HL-60 (cell line): ENCODE measurements around the gene UBE2D1.

Source experiments
- DNase-seq, 2 experiments: peaks; one replicate each; pipeline ENCODE4 v3.0.0-alpha.2; 2010 to 2020; ENCODE audit warnings: low read depth in 1 of 2, low spot score in 1 of 2
- H3K27ac ChIP-seq: fragments of 250-450 bp; sonication (Bioruptor Pico); replicated peaks from 2 replicates; pipeline ENCODE4 v1.5.1; 2020; ENCODE audit warnings: mild to moderate bottlenecking, moderate library complexity
- H3K27me3 ChIP-seq: fragments of 250-450 bp; sonication (Bioruptor Pico); 2 replicates; pipeline ENCODE4 v1.5.1; 2021; ENCODE audit warnings: mild to moderate bottlenecking, moderate library complexity; ENCODE audit not compliant: insufficient read depth, poor library complexity, severe bottlenecking
- H3K4me3 ChIP-seq: replicated peaks from 2 replicates; pipeline ENCODE4 v1.5.1; 2011; ENCODE audit warnings: mild to moderate bottlenecking, control low read depth, low read length; ENCODE audit not compliant: insufficient read depth
- CTCF ChIP-seq: IDR thresholded peaks from one replicate; pipeline ENCODE4 v1.5.1; 2011; ENCODE audit warnings: low read length, control low read depth, inconsistent platforms; ENCODE audit not compliant: insufficient read depth
- GABPA ChIP-seq: IDR thresholded peaks from 2 replicates; pipeline ENCODE4 v1.6.1; 2012; ENCODE audit warnings: low read depth
- POLR2AphosphoS5 ChIP-seq: IDR thresholded peaks from 2 replicates; pipeline ENCODE4 v1.6.1; 2012; ENCODE audit warnings: low read depth
- REST ChIP-seq: IDR thresholded peaks from 2 replicates; pipeline ENCODE4 v1.6.1; 2012; ENCODE audit warnings: low read depth; ENCODE audit not compliant: insufficient replicate concordance
- SPI1 ChIP-seq: IDR thresholded peaks from 2 replicates; pipeline ENCODE4 v1.6.1; 2012; ENCODE audit warnings: low read depth, mild to moderate bottlenecking, borderline replicate concordance

Gene UBE2D1

DNA sequence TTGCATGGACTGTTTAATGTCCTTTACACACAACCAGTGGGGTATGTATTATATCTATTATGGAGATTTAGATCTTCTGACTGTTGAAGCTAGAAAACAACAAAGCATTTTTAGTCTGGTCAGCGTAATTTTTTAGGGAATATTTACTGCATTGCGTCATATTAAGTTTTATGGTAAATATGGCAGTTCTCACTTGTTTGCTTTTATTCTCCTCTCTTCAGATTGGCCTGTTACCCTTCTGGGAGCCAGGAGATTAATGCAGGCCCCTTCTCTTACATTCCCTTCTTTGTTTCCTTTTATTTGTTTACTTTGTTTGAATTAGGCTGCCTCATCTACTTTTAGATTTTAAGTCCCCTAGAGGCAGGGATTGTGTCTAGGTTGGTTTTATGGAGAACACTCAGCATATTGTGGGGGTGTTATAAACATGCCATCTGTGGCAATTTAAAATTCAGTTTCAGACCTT lies 13.8 kb downstream of the UBE2D1 start:
- H3K27ac ChIP-seq = no peak overlapping the region
- no peak for TF ChIP-seq POLR2AphosphoS5
- no peak for TF ChIP-seq REST
- no peak for TF ChIP-seq CTCF
- TF ChIP-seq SPI1 = no peak

GRCh38 chr10:58350023-58350422 lies 15.2 kb downstream of the UBE2D1 start:
- peak overlapping the region; percentile 5; the same call in 1 of the 2 replicates for H3K27ac ChIP-seq
- H3K27me3 ChIP-seq = no peaks in the 10 kb centered on the region
- TF ChIP-seq SPI1 (no peak), CTCF (no peak), REST (no peak), GABPA (no peak), POLR2AphosphoS5 (no peak)
- DNase-seq = no peak
- H3K4me3 ChIP-seq = no peak overlapping the region

More for the DNA sequence above, 13.8 kb downstream of the UBE2D1 start:
- DNase-seq = no peak
- Histone ChIP-seq H3K4me3 (no peak overlapping the region), H3K27me3 (no peaks in the 10 kb centered on the region)

GRCh38 chr10:58350619-58351323 lies 16.0 kb downstream of the UBE2D1 start:
- no peak for TF ChIP-seq CTCF
- TF ChIP-seq POLR2AphosphoS5 = no peak
- TF ChIP-seq REST = no peak
- no peak for TF ChIP-seq SPI1
- no peak for TF ChIP-seq GABPA
- H3K27ac ChIP-seq = peak overlapping the region; percentile 5; the same call in 1 of the 2 replicates
- DNase-seq = peak; percentile 55 to 71
- H3K4me3 ChIP-seq = no peak overlapping the region
- no peaks in the 10 kb centered on the region for H3K27me3 ChIP-seq
